ENCODE results near the gene MAP3K14.

Gene MAP3K14

DNA sequence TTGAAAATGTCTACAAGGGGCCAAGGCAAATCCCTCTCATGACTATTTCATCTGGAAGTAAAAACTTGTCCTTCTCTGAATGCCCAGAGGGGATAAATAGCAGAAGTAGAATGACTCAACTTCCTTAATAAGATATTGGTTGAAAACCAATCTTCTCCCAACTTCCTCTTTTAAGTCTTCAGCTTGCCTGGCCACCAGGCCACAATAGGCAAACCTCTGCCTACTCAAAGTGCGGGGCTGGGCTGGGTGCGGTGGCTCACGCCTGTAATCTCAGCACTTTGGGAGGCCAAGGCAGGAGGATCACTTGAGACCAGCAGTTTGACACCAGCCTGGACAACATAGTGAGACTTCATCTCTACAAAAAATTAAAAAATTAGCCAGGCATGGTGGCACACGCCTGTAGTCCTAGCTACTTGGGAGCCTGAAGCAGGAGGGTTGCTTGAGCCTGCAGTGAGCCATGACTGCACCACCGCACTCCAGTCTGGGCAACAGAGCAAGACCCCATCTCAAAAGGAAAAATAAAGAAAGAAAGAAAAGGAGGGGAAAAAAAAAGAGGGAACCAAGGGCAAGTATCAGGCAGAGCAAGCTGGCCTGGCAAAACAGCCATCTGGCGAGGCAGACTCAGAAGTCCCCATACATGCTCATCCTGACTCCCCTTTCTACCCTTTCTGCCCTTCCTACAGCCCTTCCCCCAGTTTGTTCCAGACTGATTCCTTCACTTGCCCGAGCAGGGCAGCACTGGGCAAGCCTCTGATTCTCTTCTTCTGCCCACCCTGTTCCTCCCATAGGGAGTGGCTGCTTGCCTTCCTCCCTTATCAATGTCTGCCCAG is 20.6 kb downstream of the MAP3K14 start:
- DNase-seq (ENCODE audit: extremely low read depth, low read depth), result no peak
- H3K4me3 ChIP-seq (replicated peaks; ENCODE audit: low read depth, low read length), result no peak overlapping the region
- TF ChIP-seq CTCF (IDR thresholded peaks at IDR 0.05; ENCODE audit: low read depth, low read length, missing control alignments), result no peak

GRCh38 chr17:45294506-45294905 is 22.3 kb downstream of the MAP3K14 start:
- no peak for DNase-seq (ENCODE audit: extremely low read depth, low read depth)
- no peak for TF ChIP-seq CTCF (IDR thresholded peaks at IDR 0.05; ENCODE audit: low read depth, low read length, missing control alignments)
- no peak overlapping the region for H3K4me3 ChIP-seq (replicated peaks; ENCODE audit: low read depth, low read length)

- H3K4me3 ChIP-seq (replicated peaks; ENCODE audit: low read depth, low read length), result no peak overlapping the region
- no peak for TF ChIP-seq CTCF (IDR thresholded peaks at IDR 0.05; ENCODE audit: low read depth, low read length, missing control alignments)
- peak; percentile 82 for DNase-seq (ENCODE audit: extremely low read depth, low read depth)
Observed at GRCh38 chr17:45293413-45294211, 23.2 kb downstream of the MAP3K14 start.

GRCh38 chr17:45292696-45293412 is 24.0 kb downstream of the MAP3K14 start:
- no peak overlapping the region for H3K4me3 ChIP-seq (replicated peaks; ENCODE audit: low read depth, low read length)
- no peak for DNase-seq (ENCODE audit: extremely low read depth, low read depth)
- no peak for TF ChIP-seq CTCF (IDR thresholded peaks at IDR 0.05; ENCODE audit: low read depth, low read length, missing control alignments)

DNA sequence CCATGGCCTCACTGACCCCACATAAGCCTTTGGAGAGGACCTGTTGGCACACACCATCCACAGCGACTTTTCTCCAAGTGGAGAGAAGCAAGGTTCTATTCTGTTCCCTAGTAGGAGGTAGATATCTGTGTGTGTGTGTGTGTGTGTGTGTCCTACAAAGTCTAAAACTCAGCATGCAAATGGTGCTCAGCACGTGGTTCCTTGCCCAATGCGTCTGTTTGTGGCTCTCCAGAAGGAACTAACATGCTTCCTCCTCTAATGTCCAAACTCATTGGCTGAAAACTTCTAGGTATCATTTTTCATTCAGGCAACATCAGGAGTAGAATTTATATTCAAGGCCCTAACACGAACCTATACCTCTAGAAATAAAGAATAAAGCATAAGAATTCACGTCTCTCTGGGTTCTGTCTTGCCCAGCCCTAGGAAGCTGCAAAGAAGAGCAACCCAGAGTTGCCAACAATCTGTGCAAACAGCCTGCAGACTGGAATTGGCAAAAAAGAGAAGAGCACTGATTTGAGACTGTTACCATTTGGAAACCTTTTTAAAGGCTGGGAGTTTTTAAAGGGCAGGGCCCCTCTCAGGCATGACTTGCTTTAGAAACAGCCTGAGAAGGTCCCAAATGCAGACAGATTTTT is 25.5 kb downstream of the MAP3K14 start:
- DNase-seq (ENCODE audit: extremely low read depth, low read depth), result no peak
- H3K4me3 ChIP-seq (replicated peaks; ENCODE audit: low read depth, low read length), result no peak overlapping the region
- no peak for TF ChIP-seq CTCF (IDR thresholded peaks at IDR 0.05; ENCODE audit: low read depth, low read length, missing control alignments)

GRCh38 chr17:45290269-45290765 is 26.5 kb downstream of the MAP3K14 start:
- no peak overlapping the region for H3K4me3 ChIP-seq (replicated peaks; ENCODE audit: low read depth, low read length)
- TF ChIP-seq CTCF (IDR thresholded peaks at IDR 0.05; ENCODE audit: low read depth, low read length, missing control alignments), result no peak
- DNase-seq (ENCODE audit: extremely low read depth, low read depth), result no peak
